COLO668 (cell line): ENCODE data around the gene UBE2C.
"Not testable (repeated sequence)": the region's sequence is repeated elsewhere in the genome, so short reads cannot be mapped to it uniquely, and the experiment has no call there.

Experiments used
- DNase-seq: peaks from one replicate; lab custom pipeline; 2025; ENCODE audit not compliant: unreplicated experiment; lab: John Stamatoyannopoulos, UW

UBE2C gene

GRCh38 chr20:45797510-45797909 lies 14.9 kb upstream of the UBE2C start:
- not testable (repeated sequence) for DNase-seq

- not testable (repeated sequence) for DNase-seq
Measured at GRCh38 chr20:45797955-45798354, 14.5 kb upstream of the UBE2C start.

GRCh38 chr20:45798935-45799642 lies 13.4 kb upstream of the UBE2C start:
- DNase-seq = peak; percentile 70

- no peak for DNase-seq
Measured at GRCh38 chr20:45801851-45802250, 10.6 kb upstream of the UBE2C start.

GRCh38 chr20:45810191-45810970 lies 2.1 kb upstream of the UBE2C start:
- DNase-seq = no peak

- DNase-seq = no peak
Measured at GRCh38 chr20:45813006-45813340, 529 bp downstream of the UBE2C start.

GRCh38 chr20:45813489-45813888 lies 1.0 kb downstream of the UBE2C start:
- DNase-seq = no peak

GRCh38 chr20:45814314-45814713 lies 1.9 kb downstream of the UBE2C start:
- DNase-seq = no peak

- DNase-seq = no peak
Measured at GRCh38 chr20:45816951-45817350, 4.5 kb downstream of the UBE2C start.

- no peak for DNase-seq
Measured at GRCh38 chr20:45817376-45818194, 5.1 kb downstream of the UBE2C start.

- no peak for DNase-seq
Measured at GRCh38 chr20:45818239-45818638, 5.8 kb downstream of the UBE2C start.

GRCh38 chr20:45819466-45819865 lies 7.0 kb downstream of the UBE2C start:
- no peak for DNase-seq

GRCh38 chr20:45821947-45822346 lies 9.5 kb downstream of the UBE2C start:
- peak; percentile 28 for DNase-seq

GRCh38 chr20:45822857-45823256 lies 10.4 kb downstream of the UBE2C start:
- peak; percentile 88 for DNase-seq

- DNase-seq = peak; percentile 86
Measured at GRCh38 chr20:45823949-45824835, 11.7 kb downstream of the UBE2C start.

GRCh38 chr20:45826381-45827019 lies 14.1 kb downstream of the UBE2C start:
- DNase-seq = no peak

- DNase-seq = no peak
Measured at GRCh38 chr20:45827030-45827652, 14.7 kb downstream of the UBE2C start, which contains the start of gene TNNC2. TNNC2 (minus strand) TSS chr20:45827312; CDS start chr20:45827248, 64 bp downstream.

- DNase-seq = no peak
Measured at GRCh38 chr20:45827712-45828111, 15.3 kb downstream of the UBE2C start.

GRCh38 chr20:45828589-45828988 lies 16.1 kb downstream of the UBE2C start:
- DNase-seq = no peak

GRCh38 chr20:45829673-45830106 lies 17.2 kb downstream of the UBE2C start:
- DNase-seq = not testable (repeated sequence)
